Type B pancreatic cell (in vitro differentiated cells): ENCODE results near the gene CBL. TPM values are rescaled to one million over a fixed set of nuclear protein-coding genes. Genes with fewer than 3 reads are reported as not detected.
A peak's percentile ranks its signal among the peaks of the same experiment; 100 is the strongest.

Experiments used
- DNase-seq: peaks from one replicate; pipeline ENCODE4 v3.0.0; 2021; ENCODE audit warnings: mixed read lengths; ENCODE audit not compliant: unreplicated experiment; ENCODE audit errors: extremely low spot score
- H3K27ac Mint-ChIP-seq: 2 replicates; pipeline ENCODE4 v1.8.0; 2021; ENCODE audit warnings: mild to moderate bottlenecking, mixed read lengths
- H3K27me3 Mint-ChIP-seq: 2 replicates; pipeline ENCODE4 v1.8.0; 2021; ENCODE audit warnings: mixed read lengths
- H3K36me3 Mint-ChIP-seq: 2 replicates; pipeline ENCODE4 v1.8.0; 2021; ENCODE audit warnings: mixed read lengths
- H3K4me1 Mint-ChIP-seq: one replicate; pipeline ENCODE4 v1.8.0; 2021; ENCODE audit warnings: mixed read lengths; ENCODE audit not compliant: unreplicated experiment
- H3K4me3 Mint-ChIP-seq: 2 replicates; pipeline ENCODE4 v1.8.0; 2021; ENCODE audit warnings: mild to moderate bottlenecking, mixed read lengths
- H3K9me3 Mint-ChIP-seq: 2 replicates; pipeline ENCODE4 v1.8.0; 2021; ENCODE audit warnings: mixed read lengths
- long read RNA-seq: library from polyadenylated mRNA; unstranded; transcript quantifications from one replicate; pipeline ENCODE4 v2.0.0, GENCODE V29; 2020
- total RNA-seq: library from RNA; stranded (reverse); gene quantifications from 2 replicates; pipeline ENCODE4 v1.2.1, GENCODE V29; 2021; ENCODE audit warnings: low replicate concordance
- TF ChIP-seq, protein P1 (sequence below): fragments of 200-600 bp; sonication (generic); conservative IDR thresholded peaks from 2 replicates; pipeline ENCODE4 v1.5.0; 2021; ENCODE audit warnings: antibody characterized with exemption, mild to moderate bottlenecking

Gene CBL
- total RNA-seq = 14.4 and 21.1 TPM in 2 replicates
- long read RNA-seq, partial matches to known transcripts = 2 of 8 reads
- long read RNA-seq, other reads (novel, unspliced or antisense) = 6 of 8 reads

GRCh38 chr11:119205574-119206510 lies at the start of gene CBL:
TSS of gene CBL (plus strand) at chr11:119206339. CDS start at chr11:119206418, 79 bp downstream.
- peaks cover 13% of the 10 kb centered on the region for H3K4me1 Mint-ChIP-seq
- no peaks in the 10 kb centered on the region for H3K27me3 Mint-ChIP-seq
- peak within 1 kb of the TSS; percentile 99 for H3K4me3 Mint-ChIP-seq
- TF ChIP-seq, protein P1, sequence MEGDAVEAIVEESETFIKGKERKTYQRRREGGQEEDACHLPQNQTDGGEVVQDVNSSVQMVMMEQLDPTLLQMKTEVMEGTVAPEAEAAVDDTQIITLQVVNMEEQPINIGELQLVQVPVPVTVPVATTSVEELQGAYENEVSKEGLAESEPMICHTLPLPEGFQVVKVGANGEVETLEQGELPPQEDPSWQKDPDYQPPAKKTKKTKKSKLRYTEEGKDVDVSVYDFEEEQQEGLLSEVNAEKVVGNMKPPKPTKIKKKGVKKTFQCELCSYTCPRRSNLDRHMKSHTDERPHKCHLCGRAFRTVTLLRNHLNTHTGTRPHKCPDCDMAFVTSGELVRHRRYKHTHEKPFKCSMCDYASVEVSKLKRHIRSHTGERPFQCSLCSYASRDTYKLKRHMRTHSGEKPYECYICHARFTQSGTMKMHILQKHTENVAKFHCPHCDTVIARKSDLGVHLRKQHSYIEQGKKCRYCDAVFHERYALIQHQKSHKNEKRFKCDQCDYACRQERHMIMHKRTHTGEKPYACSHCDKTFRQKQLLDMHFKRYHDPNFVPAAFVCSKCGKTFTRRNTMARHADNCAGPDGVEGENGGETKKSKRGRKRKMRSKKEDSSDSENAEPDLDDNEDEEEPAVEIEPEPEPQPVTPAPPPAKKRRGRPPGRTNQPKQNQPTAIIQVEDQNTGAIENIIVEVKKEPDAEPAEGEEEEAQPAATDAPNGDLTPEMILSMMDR = peak; percentile 98
- no peaks in the 10 kb centered on the region for H3K9me3 Mint-ChIP-seq
- DNase-seq = peak; percentile 96
- H3K36me3 Mint-ChIP-seq = no peaks in the 10 kb centered on the region
- peak within 1 kb of the TSS; percentile 97 for H3K27ac Mint-ChIP-seq

- no peak overlapping the region for H3K4me3 Mint-ChIP-seq
- peaks cover 51% of the 10 kb centered on the region for H3K27me3 Mint-ChIP-seq
- no peak for DNase-seq
- TF ChIP-seq, protein P1 = no peak
- no peaks in the 10 kb centered on the region for H3K9me3 Mint-ChIP-seq
- no peaks in the 10 kb centered on the region for H3K4me1 Mint-ChIP-seq
- H3K27ac Mint-ChIP-seq = no peak overlapping the region
- no peaks in the 10 kb centered on the region for H3K36me3 Mint-ChIP-seq
Observed at GRCh38 chr11:119156496-119156895, 49.6 kb upstream of the CBL start.

GRCh38 chr11:119157063-119157462 lies 49.1 kb upstream of the CBL start:
- Mint-ChIP-seq H3K4me3 (no peak overlapping the region), H3K27ac (no peak overlapping the region), H3K36me3 (no peaks in the 10 kb centered on the region), H3K9me3 (no peaks in the 10 kb centered on the region), H3K27me3 (peaks cover 45% of the 10 kb centered on the region), H3K4me1 (no peaks in the 10 kb centered on the region)
- TF ChIP-seq, protein P1 = no peak
- DNase-seq = no peak

DNA sequence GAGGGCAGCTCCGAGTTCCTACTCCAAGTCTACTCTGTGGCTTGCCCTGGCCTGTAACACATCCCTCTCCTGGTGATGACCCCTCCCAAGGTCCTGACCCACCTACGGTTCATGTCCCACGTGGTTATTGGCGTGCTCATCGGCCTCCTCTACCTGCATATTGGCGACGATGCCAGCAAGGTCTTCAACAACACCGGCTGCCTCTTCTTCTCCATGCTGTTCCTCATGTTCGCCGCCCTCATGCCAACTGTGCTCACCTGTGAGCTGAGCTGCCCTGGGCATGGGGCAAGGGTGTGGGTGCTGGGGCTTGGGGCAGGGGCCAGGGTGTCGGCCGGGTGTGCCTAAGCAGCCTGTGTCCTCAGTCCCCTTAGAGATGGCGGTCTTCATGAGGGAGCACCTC lies 47.7 kb upstream of the CBL start:
- Mint-ChIP-seq H3K4me3 (no peak overlapping the region), H3K27ac (no peak overlapping the region)
- no peak for DNase-seq

DNA sequence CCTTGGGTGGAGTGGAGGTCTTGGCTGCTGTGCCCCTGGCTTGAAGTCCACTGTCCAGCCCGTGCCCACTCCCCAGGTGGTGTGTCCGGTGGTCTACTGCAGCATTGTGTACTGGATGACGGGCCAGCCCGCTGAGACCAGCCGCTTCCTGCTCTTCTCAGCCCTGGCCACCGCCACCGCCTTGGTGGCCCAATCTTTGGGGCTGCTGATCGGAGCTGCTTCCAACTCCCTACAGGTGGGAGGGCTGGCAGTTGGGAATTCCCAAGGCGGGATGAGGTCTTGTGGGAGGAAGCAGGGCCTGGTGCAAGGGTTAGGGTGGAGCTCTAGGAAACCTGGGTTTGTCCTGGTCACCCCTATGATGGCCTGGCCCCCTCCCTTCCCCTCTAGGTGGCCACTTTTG lies 46.0 kb upstream of the CBL start:
- Mint-ChIP-seq H3K9me3 (no peaks in the 10 kb centered on the region), H3K27me3 (peaks cover 26% of the 10 kb centered on the region), H3K27ac (no peak overlapping the region), H3K36me3 (no peaks in the 10 kb centered on the region), H3K4me3 (no peak overlapping the region), H3K4me1 (no peaks in the 10 kb centered on the region)
- TF ChIP-seq, protein P1 = no peak
- no peak for DNase-seq

More for the DNA sequence above, 47.7 kb upstream of the CBL start:
- Mint-ChIP-seq H3K36me3 (no peaks in the 10 kb centered on the region), H3K4me1 (no peaks in the 10 kb centered on the region), H3K9me3 (no peaks in the 10 kb centered on the region), H3K27me3 (peaks cover 36% of the 10 kb centered on the region)
- TF ChIP-seq, protein P1 = no peak
